DOHH2 (cell line): ENCODE measurements around the gene UBIAD1.
A peak's percentile ranks its signal among the peaks of the same experiment; 100 is the strongest.

Source experiments
- CTCF ChIP-seq: fragments of 200-600 bp; sonication (generic); IDR thresholded peaks from one replicate; pipeline ENCODE4 v1.5.1; 2014; ENCODE audit warnings: antibody characterized with exemption, mild to moderate bottlenecking, low read depth, low read length; ENCODE audit not compliant: poor library complexity, severe bottlenecking
- EZH2phosphoT487 ChIP-seq: fragments of 200-600 bp; sonication (generic); IDR thresholded peaks from 2 replicates; pipeline ENCODE4 v1.6.1; 2017; ENCODE audit warnings: borderline replicate concordance, mild to moderate bottlenecking, antibody characterized with exemption, low read length, moderate library complexity, mixed read lengths

GRCh38 chr1:11337580-11338073, 64.6 kb downstream of the UBIAD1 start:
- TF ChIP-seq CTCF (peak; percentile 94), EZH2phosphoT487 (no peak)
